ENCODE results near the gene RXRG. TPM values are rescaled to one million over a fixed set of nuclear protein-coding genes. Genes with fewer than 3 reads are reported as not detected.

RXRG gene
- total RNA-seq, 1 donor from 2014 or later = not detected

DNA sequence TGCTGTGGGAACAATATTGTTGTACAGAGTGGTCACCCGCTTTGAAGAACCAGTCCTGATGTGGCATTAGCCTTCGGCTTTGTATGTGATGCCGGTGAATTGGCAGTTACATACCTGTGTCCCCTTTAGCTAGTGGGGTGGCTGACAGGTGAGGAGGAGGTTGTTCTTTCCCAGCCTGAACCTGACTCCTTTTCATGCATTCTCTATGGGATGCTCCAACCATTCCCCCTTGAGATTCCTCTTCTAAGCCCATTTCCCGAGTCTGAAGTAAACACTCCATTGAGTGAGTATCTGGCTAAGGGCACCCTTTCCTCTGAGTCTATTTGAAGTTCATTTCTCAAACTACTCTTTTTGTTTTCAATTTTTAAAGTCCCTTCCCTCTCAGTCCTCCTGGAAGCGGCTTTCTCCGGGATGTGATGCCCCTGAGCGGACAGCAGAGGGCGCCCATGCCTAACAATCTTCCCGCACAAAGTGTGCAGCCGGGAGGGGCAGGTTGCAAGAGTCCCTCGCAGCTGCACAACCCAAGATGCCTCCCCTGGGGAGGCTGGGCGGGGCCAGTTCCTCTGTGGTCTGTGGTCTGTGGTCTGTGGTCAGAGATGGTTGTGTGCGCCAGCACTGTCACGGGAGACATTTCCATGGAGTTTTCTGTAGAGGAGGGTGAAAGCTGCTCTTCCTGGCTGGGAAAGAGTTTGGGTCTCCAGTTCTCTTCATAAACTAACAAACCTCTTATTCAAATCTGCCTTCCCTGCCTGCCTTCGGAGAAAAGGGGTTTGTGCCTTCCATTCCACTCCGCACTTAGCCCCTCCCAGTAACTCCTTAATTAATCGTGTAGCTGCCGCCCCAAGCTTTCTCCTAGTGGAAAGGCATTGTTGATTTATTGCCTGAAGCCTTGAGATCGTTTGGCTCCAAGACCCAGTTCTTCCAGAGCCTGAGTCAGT is 52.0 kb downstream of the RXRG start:
- Histone ChIP-seq H3K27me3 (ENCODE audit: insufficient read depth, low read length) (peaks cover 83% of the 10 kb centered on the region), H3K27ac (ENCODE audit: low read depth, low read length) (no peak overlapping the region), H3K4me2 (ENCODE audit: low read length) (peak overlapping the region; percentile 72), H4K20me1 (ENCODE audit: insufficient read depth, low read length) (peaks cover 4% of the 10 kb centered on the region), H3K36me3 (ENCODE audit: insufficient read depth, low read length) (no peaks in the 10 kb centered on the region), H3K79me2 (ENCODE audit: insufficient read depth, low read length) (no peaks in the 10 kb centered on the region), H3K9me3 (ENCODE audit: insufficient read depth, low read depth, low read length) (no peaks in the 10 kb centered on the region), H3K9ac (ENCODE audit: low read length) (no peak overlapping the region), H3K4me1 (ENCODE audit: insufficient read depth, low read length) (peaks cover 6% of the 10 kb centered on the region), H3K4me3 (ENCODE audit: insufficient read depth, low read depth, low read length) (no peak overlapping the region), H2AFZ (ENCODE audit: low read depth, low read length) (no peak overlapping the region)
- Mint-ChIP-seq H3K36me3 (ENCODE audit: low read depth, unreplicated experiment) (no peaks in the 10 kb centered on the region), H3K9me3 (ENCODE audit: unreplicated experiment) (peaks cover 9% of the 10 kb centered on the region), H3K4me3 (ENCODE audit: unreplicated experiment) (no peak overlapping the region), H3K4me1 (ENCODE audit: low read depth, unreplicated experiment) (peaks cover 9% of the 10 kb centered on the region), H3K27ac (ENCODE audit: unreplicated experiment) (no peak overlapping the region), H3K27me3 (ENCODE audit: low read depth, unreplicated experiment) (peaks cover 91% of the 10 kb centered on the region)
- FAIRE-seq (peak; percentile 83), DNase-seq (ENCODE audit: low read depth) (peak; percentile 89)
- peak; percentile 88 for TF ChIP-seq CTCF (IDR thresholded peaks at IDR 0.05; ENCODE audit: insufficient read depth, low read depth, low read length)
- no peak for TF ChIP-seq EZH2 (IDR thresholded peaks at IDR 0.05; ENCODE audit: insufficient read depth, low read length)

GRCh38 chr1:165389609-165390008 is 55.3 kb downstream of the RXRG start:
- peaks cover 4% of the 10 kb centered on the region for H4K20me1 ChIP-seq (ENCODE audit: insufficient read depth, low read length)
- Mint-ChIP-seq H3K27ac (ENCODE audit: unreplicated experiment) (no peak overlapping the region), H3K4me3 (ENCODE audit: unreplicated experiment) (no peak overlapping the region), H3K9me3 (ENCODE audit: unreplicated experiment) (peaks cover 9% of the 10 kb centered on the region), H3K36me3 (ENCODE audit: low read depth, unreplicated experiment) (no peaks in the 10 kb centered on the region), H3K27me3 (ENCODE audit: low read depth, unreplicated experiment) (peaks cover 96% of the 10 kb centered on the region), H3K4me1 (ENCODE audit: low read depth, unreplicated experiment) (peaks cover 8% of the 10 kb centered on the region)
- no peak overlapping the region for H2AFZ ChIP-seq (ENCODE audit: low read depth, low read length)
- no peak overlapping the region for H3K4me2 ChIP-seq (ENCODE audit: low read length)
- H3K9me3 ChIP-seq (ENCODE audit: insufficient read depth, low read depth, low read length) = no peaks in the 10 kb centered on the region
- H3K36me3 ChIP-seq (ENCODE audit: insufficient read depth, low read length) = no peaks in the 10 kb centered on the region
- H3K4me3 ChIP-seq (ENCODE audit: insufficient read depth, low read depth, low read length) = no peak overlapping the region
- H3K9ac ChIP-seq (ENCODE audit: low read length) = no peak overlapping the region
- H3K27me3 ChIP-seq (ENCODE audit: insufficient read depth, low read length) = peaks cover 81% of the 10 kb centered on the region
- no peak overlapping the region for H3K27ac ChIP-seq (ENCODE audit: low read depth, low read length)
- H3K79me2 ChIP-seq (ENCODE audit: insufficient read depth, low read length) = no peaks in the 10 kb centered on the region
- FAIRE-seq (no peak), DNase-seq (ENCODE audit: low read depth) (no peak)
- H3K4me1 ChIP-seq (ENCODE audit: insufficient read depth, low read length) = peaks cover 6% of the 10 kb centered on the region
- TF ChIP-seq CTCF (IDR thresholded peaks at IDR 0.05; ENCODE audit: insufficient read depth, low read depth, low read length) (no peak), EZH2 (IDR thresholded peaks at IDR 0.05; ENCODE audit: insufficient read depth, low read length) (no peak)

DNA sequence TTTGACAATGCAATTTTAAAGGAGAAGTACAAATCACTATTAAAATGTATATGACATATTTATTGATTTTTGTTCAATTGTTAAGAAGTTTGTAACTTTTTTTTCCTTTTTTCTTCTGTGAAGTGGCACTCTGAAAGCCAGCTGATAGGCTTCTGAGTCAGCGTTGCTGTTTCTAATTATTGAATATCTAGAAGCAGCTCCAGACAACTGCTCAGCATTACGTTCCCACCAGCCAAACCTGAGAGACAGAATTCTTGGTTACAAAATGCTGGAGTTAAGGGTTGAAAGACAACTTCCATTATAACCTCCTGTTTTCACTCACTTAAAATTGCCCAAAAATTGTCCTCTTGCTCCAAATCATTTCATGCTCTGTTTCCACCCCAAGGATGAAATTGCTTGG is 57.0 kb downstream of the RXRG start:
- Histone ChIP-seq H3K4me2 (ENCODE audit: low read length) (no peak overlapping the region), H3K79me2 (ENCODE audit: insufficient read depth, low read length) (no peaks in the 10 kb centered on the region), H3K9me3 (ENCODE audit: insufficient read depth, low read depth, low read length) (no peaks in the 10 kb centered on the region), H3K9ac (ENCODE audit: low read length) (no peak overlapping the region), H3K36me3 (ENCODE audit: insufficient read depth, low read length) (no peaks in the 10 kb centered on the region), H4K20me1 (ENCODE audit: insufficient read depth, low read length) (peaks cover 4% of the 10 kb centered on the region), H3K27ac (ENCODE audit: low read depth, low read length) (no peak overlapping the region), H3K27me3 (ENCODE audit: insufficient read depth, low read length) (peaks cover 74% of the 10 kb centered on the region), H3K4me3 (ENCODE audit: insufficient read depth, low read depth, low read length) (no peak overlapping the region), H2AFZ (ENCODE audit: low read depth, low read length) (no peak overlapping the region), H3K4me1 (ENCODE audit: insufficient read depth, low read length) (no peaks in the 10 kb centered on the region)
- H3K9me3 Mint-ChIP-seq (ENCODE audit: unreplicated experiment) = peaks cover 9% of the 10 kb centered on the region
- H3K36me3 Mint-ChIP-seq (ENCODE audit: low read depth, unreplicated experiment) = peaks cover 1% of the 10 kb centered on the region
- no peak for DNase-seq (ENCODE audit: low read depth)
- FAIRE-seq = no peak
- H3K4me1 Mint-ChIP-seq (ENCODE audit: low read depth, unreplicated experiment) = peaks cover 2% of the 10 kb centered on the region
- H3K4me3 Mint-ChIP-seq (ENCODE audit: unreplicated experiment) = no peak overlapping the region
- H3K27ac Mint-ChIP-seq (ENCODE audit: unreplicated experiment) = no peak overlapping the region
- TF ChIP-seq CTCF (IDR thresholded peaks at IDR 0.05; ENCODE audit: insufficient read depth, low read depth, low read length) = no peak
- no peak for TF ChIP-seq EZH2 (IDR thresholded peaks at IDR 0.05; ENCODE audit: insufficient read depth, low read length)
- peaks cover 96% of the 10 kb centered on the region for H3K27me3 Mint-ChIP-seq (ENCODE audit: low read depth, unreplicated experiment)
